ENCODE data around the gene BACH2.

BACH2 gene

DNA sequence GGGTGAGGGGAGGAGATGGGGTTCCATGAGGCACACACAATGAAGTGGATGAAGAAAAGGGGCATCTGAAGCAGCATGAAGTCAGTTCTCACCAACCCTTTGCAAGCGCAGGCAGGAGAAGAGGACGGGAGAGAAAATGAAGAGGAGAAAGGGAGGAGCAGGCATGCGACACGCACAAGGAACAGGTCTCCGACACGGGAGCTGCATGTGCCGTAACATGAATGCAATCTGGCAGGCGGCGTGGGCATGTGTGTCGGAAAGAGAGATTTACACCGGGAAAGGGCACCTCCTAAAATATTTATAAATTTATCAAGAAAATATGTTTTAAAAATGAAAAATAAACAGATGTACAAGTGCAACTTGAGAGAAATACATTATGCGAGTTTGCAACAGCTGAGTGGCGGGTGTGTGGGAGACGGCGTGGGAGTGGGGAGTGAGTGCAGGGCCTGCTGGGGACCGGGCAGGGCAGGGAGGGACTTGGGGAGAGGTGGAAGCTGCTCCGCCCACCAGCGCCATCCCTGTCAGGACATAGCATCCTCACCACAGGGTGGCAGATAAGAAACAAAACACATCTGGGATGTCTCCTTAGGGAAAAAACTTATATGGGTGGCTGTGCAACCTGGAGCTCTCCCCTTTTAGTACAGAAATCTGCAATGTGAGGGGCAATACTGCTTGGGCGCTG, 361.8 kb downstream of the BACH2 start:
- no peaks in the 10 kb centered on the region for H3K36me3 ChIP-seq (ENCODE audit: insufficient read depth, low read depth, low read length)
- H3K9me3 ChIP-seq (ENCODE audit: insufficient read depth, low read depth, low read length), result no peaks in the 10 kb centered on the region
- H3K4me1 ChIP-seq (ENCODE audit: insufficient read depth, low read length), result no peaks in the 10 kb centered on the region; the same call in 1 of the 2 replicates
- no peaks in the 10 kb centered on the region for H3K27me3 ChIP-seq (ENCODE audit: insufficient read depth, low read length)
- no peak overlapping the region for H3K27ac ChIP-seq (ENCODE audit: low read length)
- H3K9ac ChIP-seq (ENCODE audit: low read depth, low read length), result no peak overlapping the region
- H3K4me3 ChIP-seq (ENCODE audit: low read length), result no peak overlapping the region

DNA sequence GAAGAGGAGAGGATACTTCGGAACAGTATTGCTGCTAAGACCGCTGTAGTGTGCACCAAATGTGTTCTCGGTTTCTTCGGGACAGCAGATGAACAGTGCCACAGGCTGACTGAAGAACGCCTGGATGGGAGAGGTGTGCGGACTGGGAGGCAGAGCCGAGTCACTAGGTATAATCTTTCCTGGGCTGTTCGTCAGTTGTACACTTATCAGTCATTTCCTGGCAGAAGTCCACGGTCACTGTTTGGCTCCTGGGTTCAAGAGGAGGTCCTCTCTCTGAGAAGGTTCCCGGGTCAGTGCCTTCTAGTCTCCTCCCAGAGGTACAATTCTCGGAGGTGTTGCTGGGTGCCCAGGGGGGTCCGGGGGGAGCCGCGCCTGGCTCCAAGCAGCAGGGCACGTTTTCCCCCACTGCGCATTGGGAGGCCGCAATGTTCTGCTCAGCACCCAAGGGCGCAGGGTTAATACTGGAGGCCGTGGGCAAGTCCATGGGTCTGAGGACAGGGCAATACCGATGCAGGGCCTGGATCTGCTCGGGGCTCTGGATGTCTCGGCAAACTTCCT, 364.3 kb downstream of the BACH2 start:
- H3K4me1 ChIP-seq (ENCODE audit: insufficient read depth, low read length), result peaks cover 4% of the 10 kb centered on the region; the same call in 1 of the 2 replicates

DNA sequence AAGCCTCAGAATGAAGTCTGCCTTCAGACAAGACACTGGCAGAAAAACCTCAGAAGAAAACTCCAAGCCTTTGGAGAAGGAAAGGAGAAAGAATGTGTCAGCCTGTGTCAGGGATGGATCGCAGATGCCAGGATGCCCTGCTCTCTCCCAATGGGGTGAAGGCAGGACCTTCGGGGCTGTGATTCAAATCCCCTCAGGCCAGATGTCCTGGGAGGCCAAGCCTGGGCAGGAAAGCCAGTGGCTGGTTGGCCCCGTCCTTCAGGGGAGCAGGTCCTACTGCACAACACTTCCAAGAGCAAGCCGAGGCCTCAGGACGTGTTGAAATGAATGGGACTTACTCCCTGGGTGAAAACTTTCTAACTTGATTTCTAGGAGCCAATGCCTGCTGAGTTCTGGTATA, 365.9 kb downstream of the BACH2 start:
- H3K27ac ChIP-seq (ENCODE audit: low read length), result no peak overlapping the region
- peaks cover 4% of the 10 kb centered on the region; the same call in 1 of the 2 replicates for H3K4me1 ChIP-seq (ENCODE audit: insufficient read depth, low read length)
- no peaks in the 10 kb centered on the region for H3K36me3 ChIP-seq (ENCODE audit: insufficient read depth, low read depth, low read length)

More for the DNA sequence above, 364.3 kb downstream of the BACH2 start:
- no peaks in the 10 kb centered on the region for H3K27me3 ChIP-seq (ENCODE audit: insufficient read depth, low read length)
- H3K9ac ChIP-seq (ENCODE audit: low read depth, low read length), result no peak overlapping the region
- H3K9me3 ChIP-seq (ENCODE audit: insufficient read depth, low read depth, low read length), result no peaks in the 10 kb centered on the region
- H3K36me3 ChIP-seq (ENCODE audit: insufficient read depth, low read depth, low read length), result no peaks in the 10 kb centered on the region
- H3K27ac ChIP-seq (ENCODE audit: low read length), result no peak overlapping the region
- H3K4me3 ChIP-seq (ENCODE audit: low read length), result no peak overlapping the region

DNA sequence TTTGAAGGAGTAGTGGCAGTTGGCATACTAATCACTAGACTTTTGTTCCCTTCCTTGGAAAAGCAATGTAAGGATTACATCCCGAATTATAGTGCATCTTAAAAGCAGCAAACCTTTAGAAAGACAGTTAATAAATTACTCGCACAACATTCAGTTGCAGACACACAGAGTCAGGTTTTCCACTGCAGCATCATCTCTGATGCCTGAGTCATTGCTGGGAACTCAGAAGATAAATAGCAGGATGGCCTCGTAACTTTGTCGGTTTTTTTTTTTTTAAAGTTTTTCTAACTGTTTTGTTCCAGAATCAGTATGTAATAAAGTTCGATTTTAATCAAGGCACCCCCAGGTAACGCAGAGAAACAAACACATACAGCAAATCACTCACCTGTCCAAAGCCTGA, 368.0 kb downstream of the BACH2 start:
- Histone ChIP-seq H3K9me3 (ENCODE audit: insufficient read depth, low read depth, low read length) (no peaks in the 10 kb centered on the region), H3K27me3 (ENCODE audit: insufficient read depth, low read length) (no peaks in the 10 kb centered on the region), H3K9ac (ENCODE audit: low read depth, low read length) (no peak overlapping the region), H3K4me1 (ENCODE audit: insufficient read depth, low read length) (peaks cover 4% of the 10 kb centered on the region; the same call in 1 of the 2 replicates), H3K4me3 (ENCODE audit: low read length) (no peak overlapping the region), H3K27ac (ENCODE audit: low read length) (no peak overlapping the region), H3K36me3 (ENCODE audit: insufficient read depth, low read depth, low read length) (no peaks in the 10 kb centered on the region)

More for the DNA sequence above, 365.9 kb downstream of the BACH2 start:
- no peak overlapping the region for H3K4me3 ChIP-seq (ENCODE audit: low read length)
- H3K9ac ChIP-seq (ENCODE audit: low read depth, low read length), result no peak overlapping the region
- H3K27me3 ChIP-seq (ENCODE audit: insufficient read depth, low read length), result no peaks in the 10 kb centered on the region
- H3K9me3 ChIP-seq (ENCODE audit: insufficient read depth, low read depth, low read length), result no peaks in the 10 kb centered on the region

DNA sequence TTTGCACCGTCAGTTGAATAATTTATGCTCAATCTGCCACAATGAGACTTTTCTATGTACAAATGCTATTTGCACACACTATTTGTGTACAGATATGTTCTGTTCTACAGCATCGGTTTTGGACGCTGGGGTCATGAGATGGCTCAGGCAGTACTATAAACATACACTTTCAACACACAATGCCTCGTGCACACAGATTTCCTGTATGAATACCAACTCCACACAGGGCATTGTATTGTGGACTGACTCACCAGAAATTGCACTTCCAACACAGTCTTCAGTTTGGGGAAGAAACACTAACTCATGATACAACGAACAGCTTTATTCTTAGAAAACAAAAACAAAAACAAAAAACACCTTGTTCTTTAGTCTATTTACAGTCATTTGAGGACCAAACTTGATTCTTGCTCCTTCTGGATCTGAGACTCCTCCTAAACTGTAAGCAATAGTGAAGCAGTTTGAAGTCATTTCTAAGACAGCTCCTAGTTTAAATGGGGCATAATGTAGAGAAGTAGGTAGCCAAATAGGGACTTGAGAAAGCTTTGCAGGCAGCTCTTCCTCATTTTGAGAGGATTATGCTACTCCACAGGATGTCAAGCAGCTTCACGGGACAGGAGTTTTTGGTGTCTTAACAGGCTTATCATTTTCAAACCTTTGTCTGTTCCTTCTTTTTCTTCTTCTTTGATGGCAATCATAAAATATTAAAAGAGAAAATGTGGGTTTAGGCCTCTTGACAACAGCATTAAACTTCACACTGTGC, 368.7 kb downstream of the BACH2 start:
- no peak overlapping the region for H3K4me3 ChIP-seq (ENCODE audit: low read length)
- no peaks in the 10 kb centered on the region for H3K27me3 ChIP-seq (ENCODE audit: insufficient read depth, low read length)
- H3K9me3 ChIP-seq (ENCODE audit: insufficient read depth, low read depth, low read length), result no peaks in the 10 kb centered on the region
- H3K4me1 ChIP-seq (ENCODE audit: insufficient read depth, low read length), result peaks cover 4% of the 10 kb centered on the region; the same call in 1 of the 2 replicates
- H3K9ac ChIP-seq (ENCODE audit: low read depth, low read length), result no peak overlapping the region
- H3K27ac ChIP-seq (ENCODE audit: low read length), result no peak overlapping the region
- no peaks in the 10 kb centered on the region for H3K36me3 ChIP-seq (ENCODE audit: insufficient read depth, low read depth, low read length)

DNA sequence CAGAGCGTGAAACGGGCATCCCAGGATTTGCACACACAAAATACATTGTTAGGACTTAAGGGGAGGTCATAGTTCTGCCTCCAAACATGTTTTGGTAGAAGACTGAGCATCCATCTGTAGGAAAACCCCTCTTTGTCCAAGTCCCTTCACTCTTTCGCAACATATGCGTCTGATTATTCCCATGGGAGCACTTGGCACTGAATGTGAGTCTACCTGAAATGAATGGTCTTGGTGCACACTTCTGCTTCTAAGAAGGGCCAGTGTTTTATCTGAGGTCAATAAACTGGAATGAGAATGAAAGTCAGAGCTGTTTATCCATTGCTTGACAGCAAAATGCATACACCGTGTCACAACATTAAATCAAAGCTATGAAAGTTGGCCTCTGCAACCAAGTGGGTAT, 369.4 kb downstream of the BACH2 start:
- H3K9me3 ChIP-seq (ENCODE audit: insufficient read depth, low read depth, low read length), result no peaks in the 10 kb centered on the region
- no peaks in the 10 kb centered on the region for H3K36me3 ChIP-seq (ENCODE audit: insufficient read depth, low read depth, low read length)
- peaks cover 4% of the 10 kb centered on the region; the same call in 1 of the 2 replicates for H3K4me1 ChIP-seq (ENCODE audit: insufficient read depth, low read length)
- no peaks in the 10 kb centered on the region for H3K27me3 ChIP-seq (ENCODE audit: insufficient read depth, low read length)
- no peak overlapping the region for H3K27ac ChIP-seq (ENCODE audit: low read length)
- H3K9ac ChIP-seq (ENCODE audit: low read depth, low read length), result no peak overlapping the region
- H3K4me3 ChIP-seq (ENCODE audit: low read length), result no peak overlapping the region

DNA sequence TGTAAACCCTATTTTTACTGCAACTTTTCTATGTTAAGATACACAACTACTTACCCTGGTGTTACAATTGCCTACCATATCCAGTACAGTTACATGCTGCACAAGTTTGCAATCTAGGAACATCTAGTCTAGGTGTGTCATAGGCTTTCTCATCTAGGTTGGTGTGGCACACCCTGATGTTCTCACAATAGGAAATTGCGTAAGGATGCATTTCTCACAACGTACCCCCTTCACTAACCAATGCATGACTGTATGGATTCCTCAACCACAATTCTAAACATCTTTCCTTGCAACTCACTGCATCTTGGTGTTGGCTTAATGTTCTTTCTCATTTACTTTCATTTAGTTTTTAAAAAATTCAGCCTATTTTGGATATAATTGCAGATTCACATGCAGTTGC, 370.8 kb downstream of the BACH2 start:
- Histone ChIP-seq H3K9me3 (ENCODE audit: insufficient read depth, low read depth, low read length) (no peaks in the 10 kb centered on the region), H3K4me3 (ENCODE audit: low read length) (no peak overlapping the region), H3K27ac (ENCODE audit: low read length) (no peak overlapping the region), H3K9ac (ENCODE audit: low read depth, low read length) (no peak overlapping the region), H3K4me1 (ENCODE audit: insufficient read depth, low read length) (peaks cover 4% of the 10 kb centered on the region; the same call in 1 of the 2 replicates), H3K36me3 (ENCODE audit: insufficient read depth, low read depth, low read length) (no peaks in the 10 kb centered on the region), H3K27me3 (ENCODE audit: insufficient read depth, low read length) (no peaks in the 10 kb centered on the region)

DNA sequence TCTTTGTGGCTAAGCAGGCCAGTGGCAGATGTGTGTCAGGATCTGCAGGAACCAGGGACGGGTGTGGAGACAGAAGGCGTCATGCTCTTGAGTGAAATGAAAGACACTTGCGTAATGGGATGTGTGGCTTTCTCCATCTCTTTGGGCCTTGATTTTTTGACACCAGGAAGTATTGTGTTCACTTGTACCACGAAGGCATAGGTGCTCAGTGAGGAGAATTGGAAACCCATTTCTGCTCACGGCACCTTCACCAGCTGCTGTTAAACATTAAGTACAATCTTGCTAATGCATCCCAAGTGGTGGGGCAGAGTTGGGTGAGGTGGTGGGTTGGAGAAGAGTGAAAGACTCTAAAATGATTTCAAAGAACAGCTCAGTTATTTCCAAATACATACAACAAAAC, 372.4 kb downstream of the BACH2 start:
- Histone ChIP-seq H3K36me3 (ENCODE audit: insufficient read depth, low read depth, low read length) (no peaks in the 10 kb centered on the region), H3K27ac (ENCODE audit: low read length) (no peak overlapping the region), H3K9me3 (ENCODE audit: insufficient read depth, low read depth, low read length) (no peaks in the 10 kb centered on the region), H3K27me3 (ENCODE audit: insufficient read depth, low read length) (no peaks in the 10 kb centered on the region), H3K9ac (ENCODE audit: low read depth, low read length) (no peak overlapping the region), H3K4me1 (ENCODE audit: insufficient read depth, low read length) (no peaks in the 10 kb centered on the region; the same call in 1 of the 2 replicates), H3K4me3 (ENCODE audit: low read length) (no peak overlapping the region)

DNA sequence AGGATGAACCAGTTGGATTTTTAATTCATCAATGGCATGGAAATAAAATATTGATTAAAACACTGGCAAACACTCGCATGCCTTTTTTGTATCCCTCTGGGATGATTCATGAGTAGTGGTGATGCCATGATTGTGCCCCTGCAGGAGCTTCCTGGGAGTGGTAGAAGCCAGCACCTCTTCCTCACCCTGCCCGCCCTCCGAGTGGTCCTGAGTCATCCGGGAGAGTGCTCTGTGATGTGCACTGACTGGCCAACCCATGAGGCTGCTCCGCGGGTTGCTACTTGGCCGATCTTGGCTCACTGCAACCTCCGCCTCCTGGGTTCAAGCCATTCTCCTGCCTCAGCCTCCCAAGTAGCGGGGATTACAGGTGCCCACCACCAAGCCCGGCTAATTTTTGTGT, 375.0 kb downstream of the BACH2 start:
- Histone ChIP-seq H3K27ac (ENCODE audit: low read length) (no peak overlapping the region), H3K9ac (ENCODE audit: low read depth, low read length) (no peak overlapping the region)

DNA sequence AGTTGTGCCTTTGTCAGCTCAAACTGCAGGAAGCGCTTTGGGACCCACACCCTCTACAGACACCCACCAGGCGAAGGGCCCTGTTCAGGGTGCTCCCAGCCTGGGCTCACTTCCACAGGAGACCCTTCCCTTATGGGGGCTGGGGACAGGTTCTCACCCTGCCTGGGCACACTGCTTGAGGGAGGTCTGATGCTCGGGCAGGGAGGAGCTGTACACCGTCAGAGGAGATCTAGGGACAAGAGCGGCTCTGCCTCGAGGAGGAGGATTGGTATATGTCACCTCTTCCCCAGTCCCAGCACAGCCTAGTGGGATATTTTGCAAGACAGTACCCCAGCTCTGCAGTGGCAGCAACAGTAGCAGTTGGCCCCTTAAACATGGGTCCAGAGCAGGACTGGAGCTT, 375.4 kb downstream of the BACH2 start:
- H3K4me1 ChIP-seq (ENCODE audit: insufficient read depth, low read length), result no peaks in the 10 kb centered on the region
- no peak overlapping the region for H3K27ac ChIP-seq (ENCODE audit: low read length)
- H3K4me3 ChIP-seq (ENCODE audit: low read length), result no peak overlapping the region
- H3K9ac ChIP-seq (ENCODE audit: low read depth, low read length), result no peak overlapping the region
- H3K36me3 ChIP-seq (ENCODE audit: insufficient read depth, low read depth, low read length), result no peaks in the 10 kb centered on the region
- no peaks in the 10 kb centered on the region; the same call in 1 of the 2 replicates for H3K9me3 ChIP-seq (ENCODE audit: insufficient read depth, low read depth, low read length)
- H3K27me3 ChIP-seq (ENCODE audit: insufficient read depth, low read length), result no peaks in the 10 kb centered on the region

More for the DNA sequence above, 375.0 kb downstream of the BACH2 start:
- Histone ChIP-seq H3K4me3 (ENCODE audit: low read length) (no peak overlapping the region), H3K27me3 (ENCODE audit: insufficient read depth, low read length) (no peaks in the 10 kb centered on the region), H3K9me3 (ENCODE audit: insufficient read depth, low read depth, low read length) (no peaks in the 10 kb centered on the region), H3K4me1 (ENCODE audit: insufficient read depth, low read length) (no peaks in the 10 kb centered on the region), H3K36me3 (ENCODE audit: insufficient read depth, low read depth, low read length) (no peaks in the 10 kb centered on the region)

DNA sequence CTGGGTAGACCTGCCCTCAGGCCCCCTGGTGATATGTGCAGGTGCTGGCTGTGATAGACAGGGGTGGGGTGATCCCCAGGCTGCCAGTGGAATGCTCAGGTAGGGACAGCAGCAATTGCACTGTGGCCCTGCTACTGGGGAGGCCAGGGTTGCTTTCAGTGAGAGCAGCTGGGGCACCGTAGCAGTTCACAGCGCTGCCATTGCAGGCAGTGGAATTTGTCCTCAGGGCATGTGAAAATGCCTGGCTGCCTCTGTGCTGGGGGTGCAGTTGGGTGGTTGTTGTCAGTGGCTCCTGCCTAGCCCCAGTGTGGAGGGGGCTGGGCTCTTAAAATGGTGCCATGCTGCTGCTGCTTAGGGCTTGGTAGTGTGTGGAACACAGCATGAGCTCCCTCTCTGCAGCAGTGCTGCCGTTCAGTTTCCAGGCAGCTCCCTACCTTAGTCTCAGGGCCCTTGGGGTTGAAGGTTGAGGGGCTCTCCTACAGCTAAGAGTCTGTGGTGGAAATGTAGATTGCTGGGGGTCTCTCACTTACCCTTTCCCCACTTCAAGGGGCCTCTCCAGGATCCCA, 378.8 kb downstream of the BACH2 start:
- Histone ChIP-seq H3K27ac (ENCODE audit: low read length) (no peak overlapping the region), H3K9me3 (ENCODE audit: insufficient read depth, low read depth, low read length) (no peaks in the 10 kb centered on the region; the same call in 1 of the 2 replicates), H3K27me3 (ENCODE audit: insufficient read depth, low read length) (no peaks in the 10 kb centered on the region), H3K36me3 (ENCODE audit: insufficient read depth, low read depth, low read length) (no peaks in the 10 kb centered on the region), H3K4me3 (ENCODE audit: low read length) (no peak overlapping the region), H3K9ac (ENCODE audit: low read depth, low read length) (no peak overlapping the region), H3K4me1 (ENCODE audit: insufficient read depth, low read length) (no peaks in the 10 kb centered on the region)

Measured in iPS-20b (cell line).